Measurements from ENCODE around the gene MTHFD2.

Gene MTHFD2

GRCh38 chr2:74197049-74197448 lies 1.4 kb upstream of the MTHFD2 start:
- H3K9ac ChIP-seq (ENCODE audit: low read length): no peak overlapping the region
- H3K27ac ChIP-seq (ENCODE audit: low read depth, low read length): no peak overlapping the region
- no peaks in the 10 kb centered on the region for H3K9me3 ChIP-seq (ENCODE audit: control insufficient read depth, insufficient read depth, low read depth, low read length)

GRCh38 chr2:74198023-74198460 lies 373 bp upstream of the MTHFD2 start:
- Histone ChIP-seq H3K27ac (ENCODE audit: low read depth, low read length) (no peak overlapping the region), H3K4me1 (ENCODE audit: control insufficient read depth, insufficient read depth, low read length) (peaks cover 8% of the 10 kb centered on the region), H3K9me3 (ENCODE audit: control insufficient read depth, insufficient read depth, low read depth, low read length) (no peaks in the 10 kb centered on the region), H3K9ac (ENCODE audit: low read length) (no peak overlapping the region), H3K36me3 (ENCODE audit: control insufficient read depth, insufficient read depth, low read length) (peaks cover 33% of the 10 kb centered on the region), H3K27me3 (ENCODE audit: control insufficient read depth, insufficient read depth, low read length) (no peaks in the 10 kb centered on the region), H3K4me3 (ENCODE audit: low read depth, low read length) (peak overlapping the region; percentile 34)

More at GRCh38 chr2:74197049-74197448, 1.4 kb upstream of the MTHFD2 start:
- Histone ChIP-seq H3K4me3 (ENCODE audit: low read depth, low read length) (no peak overlapping the region), H3K4me1 (ENCODE audit: control insufficient read depth, insufficient read depth, low read length) (peaks cover 17% of the 10 kb centered on the region), H3K27me3 (ENCODE audit: control insufficient read depth, insufficient read depth, low read length) (no peaks in the 10 kb centered on the region), H3K36me3 (ENCODE audit: control insufficient read depth, insufficient read depth, low read length) (peaks cover 23% of the 10 kb centered on the region)

- Histone ChIP-seq H3K4me1 (ENCODE audit: control insufficient read depth, insufficient read depth, low read length) (peaks cover 15% of the 10 kb centered on the region), H3K9me3 (ENCODE audit: control insufficient read depth, insufficient read depth, low read depth, low read length) (no peaks in the 10 kb centered on the region), H3K4me3 (ENCODE audit: low read depth, low read length) (peak overlapping the region; percentile 100), H3K27ac (ENCODE audit: low read depth, low read length) (peak overlapping the region; percentile 100), H3K9ac (ENCODE audit: low read length) (peak overlapping the region; percentile 100), H3K27me3 (ENCODE audit: control insufficient read depth, insufficient read depth, low read length) (no peaks in the 10 kb centered on the region), H3K36me3 (ENCODE audit: control insufficient read depth, insufficient read depth, low read length) (peaks cover 45% of the 10 kb centered on the region)
Measured at GRCh38 chr2:74199275-74199701, 873 bp downstream of the MTHFD2 start.

GRCh38 chr2:74199871-74200305 lies 1.5 kb downstream of the MTHFD2 start:
- Histone ChIP-seq H3K9me3 (ENCODE audit: control insufficient read depth, insufficient read depth, low read depth, low read length) (no peaks in the 10 kb centered on the region), H3K9ac (ENCODE audit: low read length) (peak overlapping the region; percentile 100), H3K27ac (ENCODE audit: low read depth, low read length) (peak overlapping the region; percentile 100), H3K27me3 (ENCODE audit: control insufficient read depth, insufficient read depth, low read length) (no peaks in the 10 kb centered on the region), H3K36me3 (ENCODE audit: control insufficient read depth, insufficient read depth, low read length) (peaks cover 51% of the 10 kb centered on the region), H3K4me1 (ENCODE audit: control insufficient read depth, insufficient read depth, low read length) (peaks cover 20% of the 10 kb centered on the region), H3K4me3 (ENCODE audit: low read depth, low read length) (peak overlapping the region; percentile 100)

- H3K27me3 ChIP-seq (ENCODE audit: control insufficient read depth, insufficient read depth, low read length): no peaks in the 10 kb centered on the region
- H3K27ac ChIP-seq (ENCODE audit: low read depth, low read length): no peak overlapping the region
- H3K4me1 ChIP-seq (ENCODE audit: control insufficient read depth, insufficient read depth, low read length): peaks cover 32% of the 10 kb centered on the region
- peak overlapping the region; percentile 100 for H3K4me3 ChIP-seq (ENCODE audit: low read depth, low read length)
- H3K9me3 ChIP-seq (ENCODE audit: control insufficient read depth, insufficient read depth, low read depth, low read length): no peaks in the 10 kb centered on the region
- H3K36me3 ChIP-seq (ENCODE audit: control insufficient read depth, insufficient read depth, low read length): peaks cover 62% of the 10 kb centered on the region
- no peak overlapping the region for H3K9ac ChIP-seq (ENCODE audit: low read length)
Measured at GRCh38 chr2:74201196-74201595, 2.8 kb downstream of the MTHFD2 start.

GRCh38 chr2:74201596-74201995 lies 3.2 kb downstream of the MTHFD2 start:
- no peak overlapping the region for H3K4me3 ChIP-seq (ENCODE audit: low read depth, low read length)
- no peaks in the 10 kb centered on the region for H3K27me3 ChIP-seq (ENCODE audit: control insufficient read depth, insufficient read depth, low read length)
- H3K9me3 ChIP-seq (ENCODE audit: control insufficient read depth, insufficient read depth, low read depth, low read length): no peaks in the 10 kb centered on the region
- H3K27ac ChIP-seq (ENCODE audit: low read depth, low read length): no peak overlapping the region
- H3K9ac ChIP-seq (ENCODE audit: low read length): no peak overlapping the region
- peaks cover 65% of the 10 kb centered on the region for H3K36me3 ChIP-seq (ENCODE audit: control insufficient read depth, insufficient read depth, low read length)
- peaks cover 36% of the 10 kb centered on the region for H3K4me1 ChIP-seq (ENCODE audit: control insufficient read depth, insufficient read depth, low read length)

GRCh38 chr2:74204436-74204835 lies 6.0 kb downstream of the MTHFD2 start:
- H3K27me3 ChIP-seq (ENCODE audit: control insufficient read depth, insufficient read depth, low read length): no peaks in the 10 kb centered on the region

GRCh38 chr2:74205113-74205512 lies 6.7 kb downstream of the MTHFD2 start:
- Histone ChIP-seq H3K9me3 (ENCODE audit: control insufficient read depth, insufficient read depth, low read depth, low read length) (no peaks in the 10 kb centered on the region), H3K4me1 (ENCODE audit: control insufficient read depth, insufficient read depth, low read length) (peaks cover 33% of the 10 kb centered on the region), H3K36me3 (ENCODE audit: control insufficient read depth, insufficient read depth, low read length) (peaks cover 92% of the 10 kb centered on the region), H3K27me3 (ENCODE audit: control insufficient read depth, insufficient read depth, low read length) (no peaks in the 10 kb centered on the region), H3K4me3 (ENCODE audit: low read depth, low read length) (peak overlapping the region; percentile 29), H3K27ac (ENCODE audit: low read depth, low read length) (no peak overlapping the region; the same call in 1 of the 2 replicates), H3K9ac (ENCODE audit: low read length) (no peak overlapping the region)

More at GRCh38 chr2:74204436-74204835, 6.0 kb downstream of the MTHFD2 start:
- Histone ChIP-seq H3K27ac (ENCODE audit: low read depth, low read length) (peak overlapping the region; percentile 49; the same call in 1 of the 2 replicates), H3K4me1 (ENCODE audit: control insufficient read depth, insufficient read depth, low read length) (peaks cover 33% of the 10 kb centered on the region), H3K36me3 (ENCODE audit: control insufficient read depth, insufficient read depth, low read length) (peaks cover 90% of the 10 kb centered on the region), H3K4me3 (ENCODE audit: low read depth, low read length) (peak overlapping the region; percentile 29), H3K9me3 (ENCODE audit: control insufficient read depth, insufficient read depth, low read depth, low read length) (no peaks in the 10 kb centered on the region), H3K9ac (ENCODE audit: low read length) (peak overlapping the region; percentile 8)

- no peaks in the 10 kb centered on the region for H3K27me3 ChIP-seq (ENCODE audit: control insufficient read depth, insufficient read depth, low read length)
- no peak overlapping the region for H3K9ac ChIP-seq (ENCODE audit: low read length)
- peaks cover 31% of the 10 kb centered on the region for H3K4me1 ChIP-seq (ENCODE audit: control insufficient read depth, insufficient read depth, low read length)
- H3K36me3 ChIP-seq (ENCODE audit: control insufficient read depth, insufficient read depth, low read length): peaks cover 94% of the 10 kb centered on the region
- no peaks in the 10 kb centered on the region for H3K9me3 ChIP-seq (ENCODE audit: control insufficient read depth, insufficient read depth, low read depth, low read length)
- 0 out of 2 replicates have a peak overlapping the region, but pooled peaks have one; percentile 21 for H3K27ac ChIP-seq (ENCODE audit: low read depth, low read length)
- no peak overlapping the region for H3K4me3 ChIP-seq (ENCODE audit: low read depth, low read length)
Measured at GRCh38 chr2:74205596-74205995, 7.2 kb downstream of the MTHFD2 start.

GRCh38 chr2:74206180-74206688 lies 7.8 kb downstream of the MTHFD2 start:
- Histone ChIP-seq H3K27ac (ENCODE audit: low read depth, low read length) (0 out of 2 replicates have a peak overlapping the region, but pooled peaks have one; percentile 21), H3K4me3 (ENCODE audit: low read depth, low read length) (no peak overlapping the region), H3K9ac (ENCODE audit: low read length) (no peak overlapping the region), H3K9me3 (ENCODE audit: control insufficient read depth, insufficient read depth, low read depth, low read length) (no peaks in the 10 kb centered on the region), H3K27me3 (ENCODE audit: control insufficient read depth, insufficient read depth, low read length) (no peaks in the 10 kb centered on the region), H3K4me1 (ENCODE audit: control insufficient read depth, insufficient read depth, low read length) (peaks cover 29% of the 10 kb centered on the region), H3K36me3 (ENCODE audit: control insufficient read depth, insufficient read depth, low read length) (peaks cover 96% of the 10 kb centered on the region)

GRCh38 chr2:74212702-74213410 lies 14.4 kb downstream of the MTHFD2 start:
- Histone ChIP-seq H3K4me1 (ENCODE audit: control insufficient read depth, insufficient read depth, low read length) (no peaks in the 10 kb centered on the region), H3K36me3 (ENCODE audit: control insufficient read depth, insufficient read depth, low read length) (peaks cover 100% of the 10 kb centered on the region), H3K27me3 (ENCODE audit: control insufficient read depth, insufficient read depth, low read length) (no peaks in the 10 kb centered on the region), H3K9ac (ENCODE audit: low read length) (no peak overlapping the region), H3K4me3 (ENCODE audit: low read depth, low read length) (no peak overlapping the region), H3K9me3 (ENCODE audit: control insufficient read depth, insufficient read depth, low read depth, low read length) (no peaks in the 10 kb centered on the region), H3K27ac (ENCODE audit: low read depth, low read length) (no peak overlapping the region)
